ENCODE measurements around the gene FAM53B.

FAM53B gene

GRCh38 chr10:124605856-124606812, 138.0 kb downstream of the FAM53B start:
- DNase-seq: no peak

GRCh38 chr10:124605481-124605855, 138.7 kb downstream of the FAM53B start:
- no peak for DNase-seq

GRCh38 chr10:124605001-124605370, 139.2 kb downstream of the FAM53B start:
- no peak for DNase-seq

GRCh38 chr10:124604214-124605000, 139.8 kb downstream of the FAM53B start:
- DNase-seq: no peak

- no peak for DNase-seq
Measured at GRCh38 chr10:124603376-124604213, 140.6 kb downstream of the FAM53B start.

GRCh38 chr10:124602646-124603365, 141.4 kb downstream of the FAM53B start:
- no peak for DNase-seq

GRCh38 chr10:124602121-124602561, 142.0 kb downstream of the FAM53B start:
- DNase-seq: no peak

GRCh38 chr10:124601431-124602120, 142.6 kb downstream of the FAM53B start:
- DNase-seq: no peak

- DNase-seq: no peak
Measured at GRCh38 chr10:124601016-124601415, 143.2 kb downstream of the FAM53B start.

GRCh38 chr10:124600051-124600880, 143.9 kb downstream of the FAM53B start:
- DNase-seq: no peak

GRCh38 chr10:124599588-124600050, 144.6 kb downstream of the FAM53B start:
- no peak for DNase-seq

- DNase-seq: no peak
Measured at GRCh38 chr10:124598773-124599587, 145.2 kb downstream of the FAM53B start.

- no peak for DNase-seq
Measured at GRCh38 chr10:124598196-124598595, 146.0 kb downstream of the FAM53B start.

- DNase-seq: no peak
Measured at GRCh38 chr10:124597846-124598165, 146.4 kb downstream of the FAM53B start.

GRCh38 chr10:124596962-124597845, 147.0 kb downstream of the FAM53B start:
- no peak for DNase-seq

- no peak for DNase-seq
Measured at GRCh38 chr10:124596116-124596785, 147.9 kb downstream of the FAM53B start.

GRCh38 chr10:124595143-124595883, 148.9 kb downstream of the FAM53B start:
- DNase-seq: no peak
